Measurements from ENCODE around the gene C12orf54.
"Not testable (repeated sequence)": the region's sequence is repeated elsewhere in the genome, so short reads cannot be mapped to it uniquely, and the experiment has no call there.

C12orf54 gene

GRCh38 chr12:48482198-48482597 lies at the start of gene C12orf54:
C12orf54 (plus strand) TSS chr12:48482498; CDS start chr12:48483297, 799 bp downstream.
- DNase-seq = no peak

- not testable (repeated sequence) for DNase-seq
Observed at GRCh38 chr12:48434016-48434415, 48.3 kb upstream of the C12orf54 start.

GRCh38 chr12:48441069-48441468 lies 41.2 kb upstream of the C12orf54 start:
- DNase-seq = no peak

GRCh38 chr12:48442179-48442847 lies 40.0 kb upstream of the C12orf54 start:
- DNase-seq = no peak

- no peak for DNase-seq
Observed at GRCh38 chr12:48445538-48445937, 36.8 kb upstream of the C12orf54 start.

GRCh38 chr12:48446161-48446776 lies 36.0 kb upstream of the C12orf54 start:
- no peak for DNase-seq

- no peak for DNase-seq
Observed at GRCh38 chr12:48447755-48448154, 34.5 kb upstream of the C12orf54 start.

GRCh38 chr12:48451372-48451771 lies 30.9 kb upstream of the C12orf54 start:
- DNase-seq = no peak

GRCh38 chr12:48452961-48453360 lies 29.3 kb upstream of the C12orf54 start:
- not testable (repeated sequence) for DNase-seq

- DNase-seq = no peak
Observed at GRCh38 chr12:48454667-48455066, 27.6 kb upstream of the C12orf54 start.

- no peak for DNase-seq
Observed at GRCh38 chr12:48455116-48455515, 27.2 kb upstream of the C12orf54 start.

- no peak for DNase-seq
Observed at GRCh38 chr12:48459259-48459658, 23.0 kb upstream of the C12orf54 start.

- not testable (repeated sequence) for DNase-seq
Observed at GRCh38 chr12:48469027-48469426, 13.3 kb upstream of the C12orf54 start.

GRCh38 chr12:48472259-48472658 lies 10.0 kb upstream of the C12orf54 start, which contains the start of gene ANP32D:
ANP32D (plus strand) TSS chr12:48472559; CDS start chr12:48472665, 106 bp downstream.
- DNase-seq = no peak

- DNase-seq = no peak
Observed at GRCh38 chr12:48473061-48473460, 9.2 kb upstream of the C12orf54 start.

- DNase-seq = not testable (repeated sequence)
Observed at GRCh38 chr12:48474497-48474896, 7.8 kb upstream of the C12orf54 start.

GRCh38 chr12:48482930-48483329 lies 632 bp downstream of the C12orf54 start:
- no peak for DNase-seq

GRCh38 chr12:48486261-48486660 lies 4.0 kb downstream of the C12orf54 start:
- DNase-seq = no peak

GRCh38 chr12:48486679-48487078 lies 4.4 kb downstream of the C12orf54 start:
- no peak for DNase-seq

GRCh38 chr12:48489012-48489411 lies 6.7 kb downstream of the C12orf54 start:
- DNase-seq = no peak

GRCh38 chr12:48489456-48489855 lies 7.2 kb downstream of the C12orf54 start:
- not testable (repeated sequence) for DNase-seq

GRCh38 chr12:48500281-48500680 lies 18.0 kb downstream of the C12orf54 start:
- DNase-seq = not testable (repeated sequence)

GRCh38 chr12:48506836-48507235 lies 24.5 kb downstream of the C12orf54 start:
- not testable (repeated sequence) for DNase-seq

GRCh38 chr12:48508987-48509386 lies 26.7 kb downstream of the C12orf54 start:
- DNase-seq = no peak

GRCh38 chr12:48510111-48510510 lies 27.8 kb downstream of the C12orf54 start:
- no peak for DNase-seq
